Activated T-helper 1 cell treated with anti-CD3 and anti-CD28 coated beads, Interleukin-12 subunit alpha, Interleukin-12 subunit beta, Interleukin-2, Interleukin-4 antibody, amounts not matched to agents 30 ng/mL and 10 ng/mL and 1 ng/mL, durations not matched to agents 14 hours and 24 hours and 36 hours (primary cell): ENCODE data around the gene DYNC1I1. TPM values are rescaled to one million over a fixed set of nuclear protein-coding genes. Genes with fewer than 3 reads are reported as not detected.

ENCODE experiments used
- DNase-seq: peaks from one replicate; pipeline ENCODE4 v3.0.0; 2021; ENCODE audit warnings: low spot score
- H3K27ac Mint-ChIP-seq: one replicate; pipeline ENCODE4 v1.8.0; 2021; ENCODE audit warnings: mild to moderate bottlenecking, mixed read lengths
- H3K27me3 Mint-ChIP-seq: one replicate; pipeline ENCODE4 v1.8.0; 2022; ENCODE audit warnings: mild to moderate bottlenecking, moderate library complexity, mixed read lengths; ENCODE audit not compliant: insufficient read depth
- H3K36me3 Mint-ChIP-seq: one replicate; pipeline ENCODE4 v1.8.0; 2021; ENCODE audit warnings: low read depth, mixed read lengths
- H3K4me1 Mint-ChIP-seq: one replicate; pipeline ENCODE4 v1.8.0; 2021; ENCODE audit warnings: low read depth, mixed read lengths
- H3K4me3 Mint-ChIP-seq: one replicate; pipeline ENCODE4 v1.8.0; 2021; ENCODE audit warnings: mild to moderate bottlenecking, moderate library complexity, mixed read lengths
- H3K9me3 Mint-ChIP-seq: one replicate; pipeline ENCODE4 v1.8.0; 2021; ENCODE audit warnings: mixed read lengths
- intact Hi-C: fragments of 100-400 bp; cut with micrococcal nuclease; formaldehyde crosslinking; loops from one replicate; pipeline ENCODE4 v1.15.1; 2024
- total RNA-seq: library from RNA; stranded (reverse); gene quantifications from 2 replicates; pipeline ENCODE4 v1.2.3, GENCODE V29; 2022

Gene DYNC1I1
- total RNA-seq, 1 donor from 2014 or later, result not detected

- no peak overlapping the region for H3K27ac Mint-ChIP-seq
- H3K4me3 Mint-ChIP-seq, result no peak overlapping the region
- no peaks in the 10 kb centered on the region for H3K4me1 Mint-ChIP-seq
- H3K9me3 Mint-ChIP-seq, result no peaks in the 10 kb centered on the region
- no peak for DNase-seq
- no peaks in the 10 kb centered on the region for H3K36me3 Mint-ChIP-seq
- H3K27me3 Mint-ChIP-seq, result peaks cover 3% of the 10 kb centered on the region
- intact Hi-C loops, result no loop called here
Observed at GRCh38 chr7:95977994-95978393, 205.6 kb downstream of the DYNC1I1 start.

DNA sequence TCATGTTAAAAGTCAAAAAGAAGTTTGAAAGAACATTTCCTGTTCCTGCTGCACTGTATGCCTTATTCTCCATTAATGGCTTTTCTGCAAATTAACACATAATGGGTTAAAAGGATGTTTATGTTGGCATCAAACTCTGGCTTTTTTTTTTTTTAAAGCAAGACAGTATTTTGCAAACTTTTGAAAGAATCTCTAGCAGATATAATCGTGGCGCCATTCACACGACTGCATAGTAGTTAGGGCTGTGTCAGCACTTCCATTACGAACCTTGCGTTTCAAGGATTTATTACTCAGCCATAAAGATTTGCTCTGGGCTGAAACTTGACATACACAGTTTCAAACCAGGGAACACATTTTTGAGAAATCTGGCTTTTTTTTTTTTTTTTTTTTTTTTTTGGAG is 207.8 kb downstream of the DYNC1I1 start:
- intact Hi-C loops, result no loop called here
- DNase-seq, result no peak
- H3K4me1 Mint-ChIP-seq, result no peaks in the 10 kb centered on the region
- H3K27ac Mint-ChIP-seq, result no peak overlapping the region
- no peak overlapping the region for H3K4me3 Mint-ChIP-seq
- no peaks in the 10 kb centered on the region for H3K36me3 Mint-ChIP-seq
- peaks cover 3% of the 10 kb centered on the region for H3K27me3 Mint-ChIP-seq
- no peaks in the 10 kb centered on the region for H3K9me3 Mint-ChIP-seq

DNA sequence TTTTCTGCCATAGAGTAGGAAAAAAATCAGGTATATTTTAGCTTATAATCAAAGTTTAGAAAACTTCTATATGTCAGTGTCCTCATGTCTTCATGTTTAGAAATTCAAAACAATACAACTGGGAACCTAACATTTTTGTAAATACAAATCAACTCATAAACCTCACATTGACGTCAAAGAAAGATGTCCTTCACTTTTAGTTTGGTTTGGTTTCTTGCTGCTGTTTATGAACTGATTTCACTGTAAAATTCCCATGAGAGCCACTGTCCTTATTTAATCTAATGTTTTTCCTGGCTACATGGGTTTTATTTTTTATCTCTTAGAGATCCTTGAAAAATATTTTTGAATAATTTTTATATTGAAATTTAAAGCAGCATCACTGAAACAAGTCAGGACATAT is 208.4 kb downstream of the DYNC1I1 start:
- Mint-ChIP-seq H3K4me3 (no peak overlapping the region), H3K4me1 (no peaks in the 10 kb centered on the region), H3K27me3 (peaks cover 3% of the 10 kb centered on the region), H3K36me3 (no peaks in the 10 kb centered on the region), H3K9me3 (no peaks in the 10 kb centered on the region), H3K27ac (no peak overlapping the region)
- DNase-seq, result no peak
- intact Hi-C loops, result no loop called here

DNA sequence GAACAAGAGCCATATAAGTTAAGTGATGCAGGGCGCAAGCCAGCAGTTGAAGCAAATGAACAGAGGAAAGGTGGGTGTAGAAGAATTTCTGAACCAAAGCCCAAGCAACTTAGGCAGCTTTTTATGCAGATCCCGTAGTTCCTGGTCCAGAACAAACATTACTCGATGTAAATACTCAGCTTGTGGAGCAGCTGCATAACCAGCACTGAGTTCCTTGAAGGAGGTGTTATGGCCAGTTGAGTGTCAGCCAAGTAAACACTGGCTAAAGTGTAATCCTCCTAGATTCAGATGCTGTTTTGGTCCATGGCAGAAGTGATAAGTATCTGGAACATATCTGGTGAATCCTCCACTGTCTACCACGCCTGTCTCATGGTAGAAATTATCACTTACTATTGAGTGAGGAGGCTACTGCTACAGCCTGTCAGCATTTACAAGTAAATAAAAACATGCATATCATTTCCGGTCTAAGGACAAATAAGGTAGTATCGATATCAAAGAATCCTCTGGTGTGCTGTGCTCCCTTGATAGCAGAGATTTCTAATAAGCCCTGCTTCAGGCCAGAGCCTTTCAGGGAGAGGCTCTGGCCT is 213.9 kb downstream of the DYNC1I1 start:
- H3K4me3 Mint-ChIP-seq, result no peak overlapping the region

GRCh38 chr7:95989301-95989700 is 216.9 kb downstream of the DYNC1I1 start:
- H3K4me3 Mint-ChIP-seq, result no peak overlapping the region
- H3K9me3 Mint-ChIP-seq, result no peaks in the 10 kb centered on the region
- H3K27me3 Mint-ChIP-seq, result no peaks in the 10 kb centered on the region

More for the DNA sequence above, 213.9 kb downstream of the DYNC1I1 start:
- no peak for DNase-seq
- Mint-ChIP-seq H3K4me1 (no peaks in the 10 kb centered on the region), H3K36me3 (no peaks in the 10 kb centered on the region), H3K9me3 (no peaks in the 10 kb centered on the region), H3K27ac (no peak overlapping the region), H3K27me3 (peaks cover 3% of the 10 kb centered on the region)
- intact Hi-C loops, result no loop called here

DNA sequence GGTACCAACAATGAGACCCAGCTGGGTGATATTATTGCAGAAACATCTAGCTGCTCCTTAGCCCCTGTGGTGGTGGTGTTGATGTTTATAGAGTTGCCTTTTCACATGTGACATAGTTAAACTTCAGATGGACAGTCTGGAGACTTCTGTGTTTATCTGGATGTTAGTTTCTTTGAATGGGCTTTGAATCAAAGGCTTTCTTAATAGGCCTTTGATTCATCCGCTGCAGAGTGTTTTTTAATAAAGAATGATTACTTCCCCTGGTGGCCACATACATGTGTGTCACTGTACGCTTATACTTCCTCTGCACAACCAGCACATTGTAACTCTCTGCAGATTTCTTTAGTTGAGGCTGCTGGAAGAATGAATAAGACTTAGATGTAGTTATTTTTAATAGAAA is 221.0 kb downstream of the DYNC1I1 start:
- Mint-ChIP-seq H3K36me3 (no peaks in the 10 kb centered on the region), H3K27ac (no peak overlapping the region), H3K27me3 (no peaks in the 10 kb centered on the region), H3K9me3 (no peaks in the 10 kb centered on the region), H3K4me1 (no peaks in the 10 kb centered on the region), H3K4me3 (no peak overlapping the region)
- intact Hi-C loops, result no loop called here
- DNase-seq, result no peak

More at GRCh38 chr7:95989301-95989700, 216.9 kb downstream of the DYNC1I1 start:
- DNase-seq, result no peak
- H3K36me3 Mint-ChIP-seq, result no peaks in the 10 kb centered on the region
- intact Hi-C loops, result no loop called here
- H3K4me1 Mint-ChIP-seq, result no peaks in the 10 kb centered on the region
- no peak overlapping the region for H3K27ac Mint-ChIP-seq

DNA sequence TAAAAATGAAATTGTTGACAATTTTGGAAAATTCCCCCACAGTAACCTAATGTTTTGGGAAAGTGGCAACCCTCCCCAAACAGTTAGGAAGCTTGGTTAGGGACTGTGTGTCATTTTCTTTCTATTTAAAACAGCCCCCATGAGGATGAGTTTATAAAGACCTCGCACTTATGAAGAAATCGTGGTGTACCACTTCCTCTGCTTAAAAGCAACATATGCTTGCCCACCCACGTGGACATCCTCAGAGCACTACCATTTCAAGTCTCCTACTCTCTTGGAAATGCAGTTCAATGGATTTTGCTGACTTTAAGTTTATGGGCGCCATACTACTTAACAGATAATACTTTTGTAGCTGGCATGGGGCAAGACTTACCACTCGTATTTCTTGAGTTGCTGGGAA is 223.8 kb downstream of the DYNC1I1 start:
- H3K27ac Mint-ChIP-seq, result no peak overlapping the region
- H3K36me3 Mint-ChIP-seq, result no peaks in the 10 kb centered on the region
- H3K9me3 Mint-ChIP-seq, result no peaks in the 10 kb centered on the region
- intact Hi-C loops, result no loop called here
- no peak for DNase-seq
- H3K4me3 Mint-ChIP-seq, result no peak overlapping the region
- H3K4me1 Mint-ChIP-seq, result no peaks in the 10 kb centered on the region
- H3K27me3 Mint-ChIP-seq, result no peaks in the 10 kb centered on the region

GRCh38 chr7:95996886-95997285 is 224.5 kb downstream of the DYNC1I1 start:
- Mint-ChIP-seq H3K36me3 (no peaks in the 10 kb centered on the region), H3K4me1 (no peaks in the 10 kb centered on the region), H3K27ac (no peak overlapping the region), H3K4me3 (no peak overlapping the region), H3K27me3 (no peaks in the 10 kb centered on the region), H3K9me3 (no peaks in the 10 kb centered on the region)
- no peak for DNase-seq
- intact Hi-C loops, result no loop called here

DNA sequence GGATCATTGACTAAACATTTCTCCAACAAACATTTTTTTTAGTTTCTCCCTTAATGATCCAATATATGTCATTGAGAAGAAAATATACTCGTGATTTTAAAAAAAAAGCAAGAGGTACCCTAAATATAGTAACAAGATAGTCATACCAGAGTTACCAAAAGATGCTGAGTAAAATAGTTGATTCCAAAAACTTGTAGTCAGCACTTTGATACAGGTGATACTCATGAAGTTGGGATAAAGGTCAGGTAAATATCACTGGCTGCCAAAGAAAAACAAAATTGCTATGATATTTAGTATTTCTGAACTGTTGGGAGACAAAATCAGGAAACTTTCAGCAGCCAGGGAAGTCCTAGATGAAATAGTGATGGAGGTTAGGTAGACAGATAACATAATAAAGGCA is 225.3 kb downstream of the DYNC1I1 start:
- H3K9me3 Mint-ChIP-seq, result no peaks in the 10 kb centered on the region
- intact Hi-C loops, result no loop called here
- H3K4me1 Mint-ChIP-seq, result no peaks in the 10 kb centered on the region
- H3K27me3 Mint-ChIP-seq, result no peaks in the 10 kb centered on the region
- H3K27ac Mint-ChIP-seq, result no peak overlapping the region
- no peak for DNase-seq
- H3K36me3 Mint-ChIP-seq, result no peaks in the 10 kb centered on the region
- H3K4me3 Mint-ChIP-seq, result no peak overlapping the region

- Mint-ChIP-seq H3K4me1 (no peaks in the 10 kb centered on the region), H3K9me3 (no peaks in the 10 kb centered on the region), H3K36me3 (no peaks in the 10 kb centered on the region), H3K27ac (no peak overlapping the region), H3K4me3 (no peak overlapping the region), H3K27me3 (no peaks in the 10 kb centered on the region)
- DNase-seq, result no peak
- intact Hi-C loops, result no loop called here
Observed at GRCh38 chr7:95999481-95999880, 227.1 kb downstream of the DYNC1I1 start.

DNA sequence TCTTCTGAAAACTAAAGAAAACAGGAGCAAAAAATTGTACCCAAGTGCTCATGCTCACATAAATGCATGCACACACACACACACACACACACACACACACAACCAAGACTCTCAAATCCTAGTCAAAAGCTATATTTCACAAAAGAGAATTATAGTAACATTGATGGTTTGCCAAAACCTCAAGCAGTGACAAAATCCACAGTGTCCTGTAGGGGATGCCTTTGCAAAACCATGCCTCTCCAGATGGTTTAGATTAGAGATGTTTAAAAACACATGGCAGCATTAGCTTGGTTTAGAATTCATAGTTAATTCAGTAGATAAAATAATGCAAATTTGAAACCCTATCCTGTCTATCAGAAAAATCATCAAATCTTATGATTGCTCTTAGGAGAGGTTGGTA is 232.2 kb downstream of the DYNC1I1 start:
- Mint-ChIP-seq H3K27me3 (peaks cover 2% of the 10 kb centered on the region), H3K27ac (no peak overlapping the region), H3K36me3 (no peaks in the 10 kb centered on the region), H3K9me3 (no peaks in the 10 kb centered on the region), H3K4me3 (no peak overlapping the region), H3K4me1 (no peaks in the 10 kb centered on the region)
- intact Hi-C loops, result no loop called here
- DNase-seq, result no peak

GRCh38 chr7:96005271-96005670 is 232.9 kb downstream of the DYNC1I1 start:
- Mint-ChIP-seq H3K27me3 (peaks cover 2% of the 10 kb centered on the region), H3K4me3 (no peak overlapping the region), H3K4me1 (no peaks in the 10 kb centered on the region), H3K9me3 (no peaks in the 10 kb centered on the region), H3K36me3 (no peaks in the 10 kb centered on the region), H3K27ac (no peak overlapping the region)
- DNase-seq, result no peak
- intact Hi-C loops, result no loop called here

GRCh38 chr7:96009148-96009547 is 236.8 kb downstream of the DYNC1I1 start:
- H3K27me3 Mint-ChIP-seq, result peaks cover 2% of the 10 kb centered on the region
- H3K4me1 Mint-ChIP-seq, result no peaks in the 10 kb centered on the region
- no peak for DNase-seq
- H3K36me3 Mint-ChIP-seq, result no peaks in the 10 kb centered on the region
- H3K4me3 Mint-ChIP-seq, result no peak overlapping the region
- intact Hi-C loops, result no loop called here
- no peaks in the 10 kb centered on the region for H3K9me3 Mint-ChIP-seq
- no peak overlapping the region for H3K27ac Mint-ChIP-seq

DNA sequence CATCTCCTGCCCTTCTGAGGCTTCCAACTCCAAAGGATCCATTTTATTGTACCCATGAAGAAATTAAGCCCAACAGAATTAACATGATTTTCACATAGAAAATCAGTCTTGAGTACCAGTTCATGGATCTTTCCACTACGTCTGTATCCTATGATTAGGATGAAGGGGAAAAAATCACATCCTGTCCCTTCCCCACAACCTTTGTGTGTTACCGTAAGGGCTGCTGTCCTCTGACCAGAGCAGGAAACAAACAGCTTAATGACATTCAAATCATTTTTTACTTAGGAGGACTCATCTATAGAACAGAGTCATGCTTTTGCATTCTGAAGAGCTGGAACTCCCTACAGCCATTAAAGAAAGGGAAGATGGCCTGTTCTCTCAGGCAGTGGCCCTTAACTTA is 241.5 kb downstream of the DYNC1I1 start:
- H3K36me3 Mint-ChIP-seq, result no peaks in the 10 kb centered on the region
- DNase-seq, result no peak
- H3K4me3 Mint-ChIP-seq, result no peak overlapping the region
- H3K4me1 Mint-ChIP-seq, result no peaks in the 10 kb centered on the region
- peaks cover 7% of the 10 kb centered on the region for H3K27me3 Mint-ChIP-seq
- intact Hi-C loops, result no loop called here
- no peaks in the 10 kb centered on the region for H3K9me3 Mint-ChIP-seq
- H3K27ac Mint-ChIP-seq, result no peak overlapping the region
